Erythroblast (primary cell): Measurements from ENCODE around the gene KCTD11.

Experiments
- DNase-seq, 2 experiments: peaks; one replicate each; lab custom pipeline; 2025; lab: John Stamatoyannopoulos, UW
- GATA1 ChIP-seq: IDR thresholded peaks from 2 replicates; pipeline ENCODE4 v1.6.1; 2011; ENCODE audit warnings: low read depth, mild to moderate bottlenecking, control low read depth, low read length, moderate library complexity
- POLR2A ChIP-seq: IDR thresholded peaks from 2 replicates; pipeline ENCODE4 v1.6.1; 2011; ENCODE audit warnings: mild to moderate bottlenecking, low read length

KCTD11 gene

GRCh38 chr17:7343250-7343649, 8.7 kb upstream of the KCTD11 start:
- no peak for TF ChIP-seq GATA1
- no peak for TF ChIP-seq POLR2A
- no peak for DNase-seq

- TF ChIP-seq POLR2A, result no peak
- no peak for TF ChIP-seq GATA1
- DNase-seq, result no peak
These were observed 5.0 kb upstream of the KCTD11 start for GRCh38 chr17:7346761-7347614.

GRCh38 chr17:7347630-7348477, 4.1 kb upstream of the KCTD11 start:
- no peak for DNase-seq
- TF ChIP-seq GATA1 (no peak), POLR2A (no peak)

- TF ChIP-seq POLR2A (no peak), GATA1 (no peak)
- no peak for DNase-seq
These were observed 3.3 kb upstream of the KCTD11 start for GRCh38 chr17:7348478-7349242.

GRCh38 chr17:7352503-7352889, 534 bp downstream of the KCTD11 start:
- no peak for DNase-seq
- TF ChIP-seq GATA1 (no peak), POLR2A (no peak)

DNA sequence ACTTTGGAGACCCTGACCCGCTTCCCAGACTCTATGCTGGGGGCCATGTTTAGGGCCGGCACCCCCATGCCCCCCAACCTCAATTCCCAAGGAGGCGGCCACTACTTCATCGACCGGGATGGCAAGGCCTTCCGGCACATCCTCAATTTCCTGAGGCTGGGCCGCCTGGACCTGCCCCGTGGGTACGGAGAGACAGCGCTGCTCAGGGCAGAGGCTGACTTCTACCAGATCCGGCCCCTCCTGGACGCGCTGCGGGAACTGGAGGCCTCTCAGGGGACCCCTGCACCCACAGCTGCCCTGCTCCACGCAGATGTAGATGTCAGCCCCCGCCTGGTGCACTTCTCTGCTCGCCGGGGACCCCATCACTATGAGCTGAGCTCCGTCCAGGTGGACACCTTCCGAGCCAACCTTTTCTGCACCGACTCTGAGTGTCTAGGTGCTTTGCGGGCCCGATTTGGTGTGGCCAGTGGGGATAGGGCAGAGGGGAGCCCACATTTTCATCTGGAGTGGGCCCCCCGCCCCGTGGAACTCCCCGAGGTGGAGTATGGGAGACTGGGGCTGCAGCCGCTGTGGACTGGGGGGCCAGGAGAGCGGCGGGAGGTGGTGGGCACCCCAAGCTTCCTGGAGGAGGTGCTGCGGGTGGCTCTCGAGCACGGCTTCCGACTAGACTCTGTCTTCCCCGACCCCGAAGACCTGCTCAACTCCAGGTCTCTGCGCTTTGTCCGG, 1.1 kb downstream of the KCTD11 start:
- no peak for TF ChIP-seq GATA1
- no peak for TF ChIP-seq POLR2A
- no peak for DNase-seq

GRCh38 chr17:7354262-7354843, 2.4 kb downstream of the KCTD11 start:
- TF ChIP-seq GATA1, result no peak
- no peak for TF ChIP-seq POLR2A
- DNase-seq, result peak; percentile 43 to 52

GRCh38 chr17:7355053-7355452, 3.1 kb downstream of the KCTD11 start, which contains the start of gene TMEM95:
Gene TMEM95, plus strand, starts transcription at chr17:7355156. Its CDS starts 49 bp downstream, at chr17:7355205.
- DNase-seq, result peak; percentile 18 to 32
- TF ChIP-seq GATA1 (no peak), POLR2A (no peak)

DNA sequence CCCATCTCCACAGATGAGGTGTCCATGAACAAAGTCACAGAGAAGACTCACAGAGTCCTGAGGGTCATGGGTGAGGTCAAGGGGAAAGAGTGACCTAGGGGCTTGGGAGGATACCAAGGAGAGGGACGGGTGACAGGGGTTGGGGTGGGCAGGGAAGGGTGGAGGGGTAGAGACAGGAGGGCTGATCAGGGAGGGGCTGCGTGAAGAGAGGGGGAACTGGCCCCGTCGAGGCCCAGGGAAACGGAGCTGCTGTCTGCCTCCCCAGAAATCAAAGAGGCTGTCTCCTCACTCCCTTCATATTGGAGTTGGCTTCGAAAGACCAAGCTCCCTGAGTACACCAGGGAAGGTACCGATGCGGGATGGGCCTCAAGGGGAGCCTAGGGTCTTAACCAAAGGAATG, 3.6 kb downstream of the KCTD11 start:
- no peak for DNase-seq
- TF ChIP-seq GATA1 (no peak), POLR2A (peak; percentile 14)

- peak; percentile 76 to 89 for DNase-seq
- TF ChIP-seq GATA1, result no peak
- no peak for TF ChIP-seq POLR2A
These were observed 4.1 kb downstream of the KCTD11 start for GRCh38 chr17:7356072-7356549.

- no peak for TF ChIP-seq POLR2A
- no peak for TF ChIP-seq GATA1
- DNase-seq, result no peak
These were observed 4.8 kb downstream of the KCTD11 start for GRCh38 chr17:7356756-7357155.

DNA sequence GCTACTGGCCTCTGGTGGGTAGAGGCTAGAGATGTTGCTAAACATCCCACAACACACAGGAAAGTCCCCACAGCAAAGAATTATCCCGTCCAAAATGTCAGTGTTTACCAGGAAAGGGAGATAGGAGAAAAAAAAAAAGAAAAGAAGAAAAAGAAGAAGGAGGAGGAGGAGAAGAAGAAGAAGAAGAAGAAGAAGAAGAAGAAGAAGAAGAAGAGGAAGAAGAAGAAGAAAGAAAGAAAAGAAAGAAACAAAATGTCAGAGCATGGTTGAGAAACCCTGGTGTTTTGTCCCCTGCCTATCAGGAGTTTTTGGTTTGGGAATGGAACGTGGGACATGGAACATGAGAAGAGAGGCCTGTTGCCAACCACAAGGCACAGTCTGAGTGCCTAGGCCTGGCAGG, 5.4 kb downstream of the KCTD11 start:
- TF ChIP-seq POLR2A (no peak), GATA1 (no peak)
- DNase-seq, result no peak

DNA sequence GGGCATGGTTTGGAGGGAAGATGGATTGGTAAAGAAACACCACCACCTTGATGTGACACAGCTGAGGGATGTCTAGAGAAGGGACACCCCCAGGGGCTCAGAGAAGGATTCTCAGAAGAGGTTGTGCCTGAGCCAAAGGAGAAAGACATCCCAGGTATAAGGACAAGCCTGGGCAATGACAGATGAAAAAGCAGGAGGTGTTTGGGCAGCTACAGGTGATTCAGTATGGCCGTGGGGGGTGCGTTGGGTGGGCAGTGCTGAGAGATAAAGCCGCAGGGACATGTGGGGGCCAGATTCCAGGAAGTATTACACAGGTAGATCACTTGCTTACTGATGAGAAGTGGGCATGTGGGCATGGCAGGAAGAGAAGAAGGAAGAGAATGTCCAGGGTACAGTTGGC, 9.9 kb downstream of the KCTD11 start:
- DNase-seq, result no peak
- TF ChIP-seq GATA1 (no peak), POLR2A (no peak)
